K562 (cell line): Measurements from ENCODE around the gene FASLG. TPM values are rescaled to one million over a fixed set of nuclear protein-coding genes. Genes with fewer than 3 reads are reported as not detected.

Experiments used
- AFF4 ChIP-seq: sonication (generic); formaldehyde crosslinking; IDR thresholded peaks from 2 replicates; pipeline ENCODE4 v1.8.0; 2023; ENCODE audit warnings: mild to moderate bottlenecking, missing genetic modification reagents
- BHLHE40 ChIP-seq: IDR thresholded peaks from 2 replicates; pipeline ENCODE4 v1.6.1; 2011; ENCODE audit warnings: low read length, improper control_type of control experiment
- CREM ChIP-seq: IDR thresholded peaks from 2 replicates; pipeline ENCODE4 v1.6.1; 2014; ENCODE audit warnings: antibody characterized with exemption, low read depth
- E2F6 ChIP-seq, 2 experiments: IDR thresholded peaks; 2 replicates each; pipeline ENCODE4 v1.6.1; 2011; ENCODE audit warnings: borderline replicate concordance in 1 of 2, control low read depth in 1 of 2, low read depth in 1 of 2, low read length in 1 of 2, mild to moderate bottlenecking in 1 of 2, mixed read lengths in 1 of 2, moderate library complexity in 1 of 2; ENCODE audit not compliant: insufficient read depth in 1 of 2, insufficient read length in 1 of 2, poor library complexity in 1 of 2, severe bottlenecking in 1 of 2; ENCODE audit errors: extremely low read depth in 1 of 2
- ETV1 ChIP-seq: fragments of 450-650 bp; conservative IDR thresholded peaks from 2 replicates; pipeline ENCODE4 v1.6.1; 2016; ENCODE audit warnings: missing genetic modification characterization, control low read depth, low read depth, missing compliant biosample characterization
- MEIS2 ChIP-seq: fragments of 450-650 bp; IDR thresholded peaks from 2 replicates; pipeline ENCODE4 v1.6.1; 2014; ENCODE audit warnings: mild to moderate bottlenecking; ENCODE audit not compliant: partially characterized antibody
- MLX ChIP-seq, 2 experiments: fragments of 450-650 bp in 1 of 2; sonication (generic) in 1 of 2; formaldehyde crosslinking; conservative IDR thresholded peaks; 2 replicates each; pipeline versions ENCODE4 v1.4.0 to v1.8.1; 2020 to 2022; ENCODE audit warnings: mild to moderate bottlenecking in 1 of 2, missing genetic modification reagents in 1 of 2
- MTA2 ChIP-seq: fragments of 450-650 bp; IDR thresholded peaks from 2 replicates; pipeline ENCODE4 v1.6.1; 2016; ENCODE audit warnings: low read depth
- MYC ChIP-seq, 2 experiments: fragments of 250-450 bp in 1 of 2; sonication (Bioruptor Pico) in 1 of 2; IDR thresholded peaks; 2 replicates each; pipeline versions ENCODE4 v1.5.1 to v1.6.1; 2012 to 2021; ENCODE audit warnings: low read depth in 2 of 2, borderline replicate concordance in 1 of 2, improper control_type of control experiment in 1 of 2, low read length in 1 of 2, mild to moderate bottlenecking in 1 of 2, moderate library complexity in 1 of 2
- NKRF ChIP-seq: fragments of 450-650 bp; IDR thresholded peaks from 2 replicates; pipeline ENCODE4 v1.6.1; 2016; ENCODE audit warnings: borderline replicate concordance
- RAD21 ChIP-seq, 2 experiments: fragments of 250-450 bp in 1 of 2; fragments of 450-650 bp in 1 of 2; sonication (Bioruptor Pico) in 1 of 2; formaldehyde crosslinking in 1 of 2; IDR thresholded peaks in 1 of 2; conservative IDR thresholded peaks in 1 of 2; 2 replicates each; pipeline versions ENCODE4 v1.4.0 to v1.8.0; 2020 to 2022; ENCODE audit warnings: mild to moderate bottlenecking in 2 of 2, moderate library complexity in 1 of 2
- RBM39 ChIP-seq: fragments of 200-400 bp; formaldehyde crosslinking; optimal IDR thresholded peaks from 2 replicates; pipeline ENCODE3; 2018; ENCODE audit warnings: low read depth, low read length
- SLC30A9 ChIP-seq: fragments of 250-450 bp; sonication (Bioruptor Pico); IDR thresholded peaks from 2 replicates; pipeline ENCODE4 v1.8.0; 2022; ENCODE audit warnings: mild to moderate bottlenecking, moderate library complexity
- TFE3 ChIP-seq: fragments of 450-650 bp; formaldehyde crosslinking; IDR thresholded peaks from 2 replicates; pipeline ENCODE4 v1.4.0; 2020; ENCODE audit warnings: mild to moderate bottlenecking, mixed read lengths
- XRCC5 ChIP-seq: fragments of 200-400 bp; formaldehyde crosslinking; IDR thresholded peaks from 2 replicates; pipeline ENCODE4 v1.6.1; 2017; ENCODE audit warnings: low read depth, mild to moderate bottlenecking, low read length
- ZNF764 ChIP-seq: fragments of 250-450 bp; sonication (Bioruptor Pico); IDR thresholded peaks from 2 replicates; pipeline ENCODE4 v1.4.0; 2020; ENCODE audit warnings: low read depth, mild to moderate bottlenecking, moderate library complexity
- polyA plus RNA-seq, 8 experiments: library from polyadenylated mRNA; depleted of rRNA in 4 of 8; stranded (reverse) in 5 of 8; unstranded in 3 of 8; fragments of >200 nt; fragmentation: Nextera tagmentation in 2 of 8; fragmentation: Illumina TruSeq in 1 of 8; extraction: Ambion mirVana in 2 of 8; extraction: Trizol in 1 of 8; gene quantifications; 2 replicates each; pipeline versions ENCODE4 v1.2.1 to v1.2.3, GENCODE V29; 2011 to 2014; ENCODE audit warnings: inconsistent platforms in 1 of 8, missing spikeins in 1 of 8
- total RNA-seq, 7 experiments: library from RNA; depleted of rRNA in 6 of 7; stranded (reverse); fragments of >200 nt in 6 of 7; fragmentation: Illumina TruSeq in 2 of 7; extraction: Trizol in 2 of 7; gene quantifications; 2 replicates each; pipeline versions ENCODE4 v1.2.1 to v1.2.3, GENCODE V29; 2011 to 2021; ENCODE audit warnings: low replicate concordance in 1 of 7

The FASLG gene
- total and polyA plus RNA-seq, 9 of the 15 experiments (the other 6 are each of a cell fraction or from before 2014, with no cell fraction given) = not detected

- peak; percentile 76 for TF ChIP-seq ETV1 (tag)
- no peak for TF ChIP-seq MTA2
- TF ChIP-seq RAD21 (CRISPR knock-in tag; conservative IDR thresholded peaks at IDR 0.05 in 1 of 2, IDR thresholded peaks at IDR 0.05 in 1 of 2) = 0 out of 4 replicates have a peak, but pooled peaks of 1 of the 2 experiments have one; percentile 10
- no peak for TF ChIP-seq AFF4 (CRISPR knock-in tag)
- TF ChIP-seq MYC (IDR thresholded peaks at IDR 0.05; ENCODE audit: low read depth, low read length) = peak; percentile 32; the same call in 1 of the 2 replicates
- no peak for TF ChIP-seq MYC (CRISPR knock-in tag; IDR thresholded peaks at IDR 0.05; ENCODE audit: borderline replicate concordance, low read depth)
- 0 out of 2 replicates have a peak, but pooled peaks have one; percentile 9 for TF ChIP-seq CREM
- TF ChIP-seq SLC30A9 (CRISPR knock-in tag) = no peak
- TF ChIP-seq BHLHE40 = peak; percentile 50
- no peak for TF ChIP-seq RBM39
- no peak for TF ChIP-seq MLX (CRISPR knock-in tag; conservative IDR thresholded peaks at IDR 0.05)
- no peak for TF ChIP-seq TFE3 (CRISPR knock-in tag)
- TF ChIP-seq MEIS2 = peak; percentile 48
- TF ChIP-seq NKRF = no peak
- TF ChIP-seq XRCC5 = no peak
- TF ChIP-seq E2F6 (IDR thresholded peaks at IDR 0.05; ENCODE audit: borderline replicate concordance in 1 of 2, extremely low read depth in 1 of 2, insufficient read depth in 1 of 2, insufficient read length in 1 of 2, low read depth in 1 of 2, low read length in 1 of 2, poor library complexity in 1 of 2, severe bottlenecking in 1 of 2) = peak in 1 of 2 experiments; percentile 40
- TF ChIP-seq ZNF764 = no peak
Observed at GRCh38 chr1:172662464-172663109, 3.7 kb downstream of the FASLG start (continued).
